ENCODE data around the gene INHA.

- TF ChIP-seq EP300 (IDR thresholded peaks at IDR 0.05), result no peak
- no peak for TF ChIP-seq POLR2A (IDR thresholded peaks at IDR 0.05)
- TF ChIP-seq, protein P1, sequence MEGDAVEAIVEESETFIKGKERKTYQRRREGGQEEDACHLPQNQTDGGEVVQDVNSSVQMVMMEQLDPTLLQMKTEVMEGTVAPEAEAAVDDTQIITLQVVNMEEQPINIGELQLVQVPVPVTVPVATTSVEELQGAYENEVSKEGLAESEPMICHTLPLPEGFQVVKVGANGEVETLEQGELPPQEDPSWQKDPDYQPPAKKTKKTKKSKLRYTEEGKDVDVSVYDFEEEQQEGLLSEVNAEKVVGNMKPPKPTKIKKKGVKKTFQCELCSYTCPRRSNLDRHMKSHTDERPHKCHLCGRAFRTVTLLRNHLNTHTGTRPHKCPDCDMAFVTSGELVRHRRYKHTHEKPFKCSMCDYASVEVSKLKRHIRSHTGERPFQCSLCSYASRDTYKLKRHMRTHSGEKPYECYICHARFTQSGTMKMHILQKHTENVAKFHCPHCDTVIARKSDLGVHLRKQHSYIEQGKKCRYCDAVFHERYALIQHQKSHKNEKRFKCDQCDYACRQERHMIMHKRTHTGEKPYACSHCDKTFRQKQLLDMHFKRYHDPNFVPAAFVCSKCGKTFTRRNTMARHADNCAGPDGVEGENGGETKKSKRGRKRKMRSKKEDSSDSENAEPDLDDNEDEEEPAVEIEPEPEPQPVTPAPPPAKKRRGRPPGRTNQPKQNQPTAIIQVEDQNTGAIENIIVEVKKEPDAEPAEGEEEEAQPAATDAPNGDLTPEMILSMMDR (IDR thresholded peaks at IDR 0.05), result no peak
- TF ChIP-seq POLR2AphosphoS5 (IDR thresholded peaks at IDR 0.05), result no peak
Measured at GRCh38 chr2:219549619-219550018, 22.5 kb upstream of the INHA start.
